Endothelial cell of umbilical vein (primary cell): Measurements from ENCODE around the gene DDX59. TPM values are rescaled to one million over a fixed set of nuclear protein-coding genes. Genes with fewer than 3 reads are reported as not detected.

Source experiments
- BruUV-seq: library from RNA; stranded (reverse); fragments of 400-500 nt; replicated peaks from 2 replicates; lab custom pipeline; 2021; lab: Mats Ljungman, UMichigan
- CTCF ChIA-PET: fragments of 300-600, 350-600 bp; sonication (Branson Sonifier 250); formaldehyde crosslinking; loops from one replicate; lab custom pipeline; 2021; ENCODE audit warnings: antibody characterized with exemption, inconsistent platforms; lab: Charles Lee
- POLR2A ChIA-PET: fragments of 300-600, 350-600 bp; sonication (Branson Sonifier 250); formaldehyde crosslinking; loops from one replicate; lab custom pipeline; 2021; ENCODE audit warnings: antibody characterized with exemption, inconsistent platforms; lab: Charles Lee
- DNase-seq: peaks from one replicate; pipeline ENCODE4 v3.0.0-alpha.2; 2011; ENCODE audit warnings: low read depth, low spot score
- FAIRE-seq: peaks from 2 replicates; lab custom pipeline; 2011; peaks lifted over from hg19 to GRCh38; lab: Jason Lieb, UNC
- H2AFZ ChIP-seq: 2 replicates; pipeline ENCODE4 v1.6.0; 2012; ENCODE audit warnings: low read depth, low read length, control low read depth, inconsistent platforms
- H3K27ac ChIP-seq: 2 replicates; pipeline ENCODE4 v1.5.1; 2011; ENCODE audit warnings: low read depth, mild to moderate bottlenecking, control low read depth, low read length, moderate library complexity; ENCODE audit not compliant: insufficient read depth
- H3K27me3 ChIP-seq, 2 experiments: 2 replicates each; pipeline versions ENCODE4 v1.6.0 to v1.6.1; 2011; ENCODE audit warnings: low read length in 2 of 2, mixed read lengths in 1 of 2; ENCODE audit not compliant: control insufficient read depth in 2 of 2, insufficient read depth in 2 of 2
- H3K36me3 ChIP-seq, 2 experiments: 2 replicates in 1 of 2; 3 replicates in 1 of 2; pipeline ENCODE4 v1.5.1; 2011; ENCODE audit warnings: low read length in 2 of 2, mild to moderate bottlenecking in 1 of 2, moderate library complexity in 1 of 2; ENCODE audit not compliant: control insufficient read depth in 2 of 2, insufficient read depth in 2 of 2; ENCODE audit errors: extremely low read depth in 1 of 2
- H3K4me1 ChIP-seq: 3 replicates; pipeline ENCODE4 v1.5.1; 2011; ENCODE audit warnings: mild to moderate bottlenecking, low read length; ENCODE audit not compliant: control insufficient read depth, insufficient read depth; ENCODE audit errors: extremely low read depth
- H3K4me2 ChIP-seq: 2 replicates; pipeline ENCODE4 v1.6.1; 2011; ENCODE audit warnings: low read length, control low read depth, mixed read lengths; ENCODE audit not compliant: insufficient read depth
- H3K4me3 ChIP-seq, 3 experiments: fragments of 200-600 bp in 1 of 3; sonication (generic), shearing (Covaris generic) in 1 of 3; replicated peaks in 1 of 3; 2 replicates each; pipeline ENCODE4 v1.5.1; 2011 to 2016; ENCODE audit warnings: control low read depth in 3 of 3, low read length in 3 of 3, mild to moderate bottlenecking in 2 of 3, inconsistent platforms in 1 of 3, low read depth in 1 of 3, moderate library complexity in 1 of 3; ENCODE audit not compliant: insufficient read depth in 1 of 3
- H3K79me2 ChIP-seq: 2 replicates; pipeline ENCODE4 v1.6.0; 2012; ENCODE audit warnings: low read length, inconsistent platforms; ENCODE audit not compliant: control insufficient read depth, insufficient read depth
- H3K9ac ChIP-seq: replicated peaks from 2 replicates; pipeline ENCODE3; 2011; ENCODE audit warnings: low read length, control low read depth; ENCODE audit not compliant: insufficient read depth; ENCODE audit errors: extremely low read depth
- H3K9me1 ChIP-seq: replicated peaks from 3 replicates; pipeline ENCODE4 v1.6.0; 2011; ENCODE audit warnings: mild to moderate bottlenecking, low read length; ENCODE audit not compliant: control insufficient read depth, insufficient read depth; ENCODE audit errors: extremely low read depth
- H3K9me3 ChIP-seq: replicated peaks from 2 replicates; pipeline ENCODE4 v1.5.1; 2012; ENCODE audit warnings: low read length, inconsistent platforms; ENCODE audit not compliant: control insufficient read depth, insufficient read depth
- H4K20me1 ChIP-seq: replicated peaks from 2 replicates; pipeline ENCODE3; 2011; ENCODE audit warnings: mild to moderate bottlenecking, low read length; ENCODE audit not compliant: control insufficient read depth, insufficient read depth; ENCODE audit errors: extremely low read depth
- CTCF ChIP-seq, 2 donors: IDR thresholded peaks; 1 replicate in 1 of 2; 2 replicates in 1 of 2; pipeline ENCODE4 v1.5.1; 2011; ENCODE audit warnings: low read length in 2 of 2, mild to moderate bottlenecking in 2 of 2, moderate library complexity in 2 of 2, control low read depth in 1 of 2, inconsistent platforms in 1 of 2, low read depth in 1 of 2; ENCODE audit not compliant: insufficient read depth in 1 of 2; ENCODE audit errors: extremely low read depth in 1 of 2
- EZH2 ChIP-seq: IDR thresholded peaks from 2 replicates; pipeline ENCODE4 v1.6.1; 2012; ENCODE audit warnings: borderline replicate concordance, low read depth, mild to moderate bottlenecking, moderate library complexity, low read length, inconsistent platforms; ENCODE audit not compliant: severe bottlenecking
- FOS ChIP-seq: IDR thresholded peaks from 2 replicates; pipeline ENCODE4 v1.6.1; 2011; ENCODE audit warnings: mild to moderate bottlenecking, low read length, moderate library complexity, borderline replicate concordance; ENCODE audit not compliant: insufficient read depth
- GATA2 ChIP-seq: IDR thresholded peaks from 2 replicates; pipeline ENCODE4 v1.7.0; 2011; ENCODE audit warnings: low read depth, mild to moderate bottlenecking, moderate library complexity, mixed read lengths, low read length; ENCODE audit not compliant: insufficient read length, insufficient read depth
- JUN ChIP-seq: IDR thresholded peaks from 2 replicates; pipeline ENCODE4 v1.6.1; 2011; ENCODE audit warnings: borderline replicate concordance, low read depth; ENCODE audit not compliant: insufficient read length, insufficient read depth
- MYC ChIP-seq: IDR thresholded peaks from one replicate; pipeline ENCODE4 v1.6.1; 2011; ENCODE audit warnings: mild to moderate bottlenecking, low read depth, low read length
- POLR2A ChIP-seq: IDR thresholded peaks from 2 replicates; pipeline ENCODE4 v1.6.1; 2012; ENCODE audit warnings: low read depth, mild to moderate bottlenecking, control low read depth, low read length
- POLR2AphosphoS5 ChIP-seq: IDR thresholded peaks from 2 replicates; pipeline ENCODE4 v1.6.1; 2012; ENCODE audit warnings: low read depth, mild to moderate bottlenecking, control low read depth, low read length, moderate library complexity; ENCODE audit not compliant: insufficient read depth
- dilution Hi-C: fragments of 300-500 bp; cut with MboI; formaldehyde crosslinking; loops from one replicate; pipeline ENCODE4 v1.15.0; 2019; ENCODE audit warnings: low sequenced_read_pairs; ENCODE audit not compliant: extremely low pct_ligation_motif_present
- intact Hi-C: fragments of 100-400 bp; cut with micrococcal nuclease; formaldehyde crosslinking; loops from one replicate; pipeline ENCODE4 v1.10.0; 2022
- polyA plus RNA-seq, 4 experiments: library from polyadenylated mRNA; depleted of rRNA in 3 of 4; stranded (reverse) in 3 of 4; unstranded in 1 of 4; fragments of >200 nt; gene quantifications; 2 replicates each; pipeline versions ENCODE4 v1.2.1 to v1.2.3, GENCODE V29; 2011 to 2012; ENCODE audit warnings: missing spikeins in 1 of 4
- total RNA-seq: library from RNA; stranded (reverse); gene quantifications from 2 replicates; pipeline ENCODE4 v1.2.3, GENCODE V29; 2021
- TF ChIP-seq, protein P1 (sequence below): IDR thresholded peaks from 2 replicates; pipeline ENCODE4 v1.6.1; 2011; ENCODE audit not compliant: insufficient read depth, insufficient read length

DDX59 gene
- total and polyA plus RNA-seq, 2 donors (not counting 3 experiments of a cell fraction or from before 2014, with no cell fraction given) = 8.1 to 17.7 TPM

GRCh38 chr1:200652378-200652777, 17.3 kb downstream of the DDX59 start:
- Histone ChIP-seq H3K4me1 (no peaks in the 10 kb centered on the region), H3K4me2 (no peak overlapping the region), H3K9me3 (no peaks in the 10 kb centered on the region), H3K9me1 (no peaks in the 10 kb centered on the region), H3K9ac (no peak overlapping the region), H4K20me1 (no peaks in the 10 kb centered on the region), H2AFZ (no peak overlapping the region), H3K4me3 (no peak overlapping the region), H3K79me2 (no peaks in the 10 kb centered on the region), H3K27ac (no peak overlapping the region), H3K36me3 (peaks cover 3 to 10% of the 10 kb centered on the region in 2 experiments), H3K27me3 (no peaks in the 10 kb centered on the region)
- POLR2A ChIA-PET = interaction anchor here (0.7 kb wide), 1 partner anchor 134 kb away, joined by 5 read pairs; no protein-coding TSS in a partner anchor
- intact Hi-C loops (no loop called here), dilution Hi-C loops (no loop called here)
- CTCF ChIA-PET = interaction anchor here (1.6 kb wide), 1 partner anchor 31 kb away, joined by 6 read pairs; no protein-coding TSS in a partner anchor
- FAIRE-seq (no peak), DNase-seq (no peak)
- TF ChIP-seq CTCF (IDR thresholded peaks at IDR 0.05; ENCODE audit: extremely low read depth in 1 of 2, insufficient read depth in 1 of 2, low read depth in 1 of 2, low read length in 2 of 2) (no peak), POLR2A (no peak), EZH2 (no peak), GATA2 (no peak), FOS (no peak), MYC (no peak), JUN (no peak), POLR2AphosphoS5 (no peak)
- TF ChIP-seq, protein P1, sequence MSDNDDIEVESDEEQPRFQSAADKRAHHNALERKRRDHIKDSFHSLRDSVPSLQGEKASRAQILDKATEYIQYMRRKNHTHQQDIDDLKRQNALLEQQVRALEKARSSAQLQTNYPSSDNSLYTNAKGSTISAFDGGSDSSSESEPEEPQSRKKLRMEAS = no peak
- BruUV-seq = no TSS peak
